Sigmoid colon (tissue), 4 donors: ENCODE data around the gene SPAG16.

ENCODE experiments used
- EP300 ChIP-seq, 4 donors: sonication (generic); formaldehyde crosslinking; IDR thresholded peaks; one replicate each; pipeline ENCODE4 v1.6.1; 2017; ENCODE audit warnings: antibody characterized with exemption in 4 of 4
- POLR2A ChIP-seq, 2 donors: fragments of 450-650 bp; IDR thresholded peaks; one replicate each; pipeline ENCODE4 v1.6.1; 2016; ENCODE audit warnings: antibody characterized with exemption in 2 of 2, mild to moderate bottlenecking in 2 of 2, moderate library complexity in 2 of 2
- POLR2AphosphoS5 ChIP-seq, 4 donors: sonication (generic); formaldehyde crosslinking; IDR thresholded peaks; one replicate each; pipeline ENCODE4 v1.6.1; 2017; ENCODE audit warnings: antibody characterized with exemption in 4 of 4
- TF ChIP-seq, protein P1 (sequence below), 4 experiments: fragments of 450-650 bp in 3 of 4; fragments of 200-600 bp in 1 of 4; IDR thresholded peaks; one replicate each; pipeline ENCODE4 v1.5.1; 2016 to 2019; ENCODE audit warnings: antibody characterized with exemption in 4 of 4, mild to moderate bottlenecking in 3 of 4, moderate library complexity in 2 of 4

DNA sequence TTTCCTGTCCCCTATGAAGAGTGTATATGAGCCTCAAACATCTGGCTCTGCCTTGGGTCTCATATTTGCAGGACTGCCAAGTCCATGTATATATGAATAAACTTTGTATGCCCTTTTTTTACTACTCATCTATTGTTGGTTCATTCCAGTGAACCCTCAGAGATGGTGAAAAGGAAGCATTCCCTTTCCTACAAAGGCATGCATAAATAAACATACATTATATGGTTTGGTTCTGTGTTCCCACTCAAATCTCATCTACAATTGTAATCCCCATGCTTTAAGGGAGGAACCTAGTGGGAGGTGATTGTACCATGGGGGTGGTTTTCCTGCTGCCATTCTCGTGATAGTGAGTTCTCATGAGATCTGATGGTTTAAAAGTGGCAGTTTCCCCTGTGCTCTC, 534.2 kb downstream of the SPAG16 start:
- no peak for TF ChIP-seq EP300 (IDR thresholded peaks at IDR 0.05)
- TF ChIP-seq, protein P1, sequence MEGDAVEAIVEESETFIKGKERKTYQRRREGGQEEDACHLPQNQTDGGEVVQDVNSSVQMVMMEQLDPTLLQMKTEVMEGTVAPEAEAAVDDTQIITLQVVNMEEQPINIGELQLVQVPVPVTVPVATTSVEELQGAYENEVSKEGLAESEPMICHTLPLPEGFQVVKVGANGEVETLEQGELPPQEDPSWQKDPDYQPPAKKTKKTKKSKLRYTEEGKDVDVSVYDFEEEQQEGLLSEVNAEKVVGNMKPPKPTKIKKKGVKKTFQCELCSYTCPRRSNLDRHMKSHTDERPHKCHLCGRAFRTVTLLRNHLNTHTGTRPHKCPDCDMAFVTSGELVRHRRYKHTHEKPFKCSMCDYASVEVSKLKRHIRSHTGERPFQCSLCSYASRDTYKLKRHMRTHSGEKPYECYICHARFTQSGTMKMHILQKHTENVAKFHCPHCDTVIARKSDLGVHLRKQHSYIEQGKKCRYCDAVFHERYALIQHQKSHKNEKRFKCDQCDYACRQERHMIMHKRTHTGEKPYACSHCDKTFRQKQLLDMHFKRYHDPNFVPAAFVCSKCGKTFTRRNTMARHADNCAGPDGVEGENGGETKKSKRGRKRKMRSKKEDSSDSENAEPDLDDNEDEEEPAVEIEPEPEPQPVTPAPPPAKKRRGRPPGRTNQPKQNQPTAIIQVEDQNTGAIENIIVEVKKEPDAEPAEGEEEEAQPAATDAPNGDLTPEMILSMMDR (IDR thresholded peaks at IDR 0.05), result no peak
- TF ChIP-seq POLR2A (IDR thresholded peaks at IDR 0.05), result no peak
- no peak for TF ChIP-seq POLR2AphosphoS5 (IDR thresholded peaks at IDR 0.05)
